ENCODE data around the gene ZBTB20. TPM values are rescaled to one million over a fixed set of nuclear protein-coding genes. Genes with fewer than 3 reads are reported as not detected.

ZBTB20 gene
- total and polyA plus RNA-seq, 10 donors, result 0.32 to 89.7 (median 71.8) TPM

DNA sequence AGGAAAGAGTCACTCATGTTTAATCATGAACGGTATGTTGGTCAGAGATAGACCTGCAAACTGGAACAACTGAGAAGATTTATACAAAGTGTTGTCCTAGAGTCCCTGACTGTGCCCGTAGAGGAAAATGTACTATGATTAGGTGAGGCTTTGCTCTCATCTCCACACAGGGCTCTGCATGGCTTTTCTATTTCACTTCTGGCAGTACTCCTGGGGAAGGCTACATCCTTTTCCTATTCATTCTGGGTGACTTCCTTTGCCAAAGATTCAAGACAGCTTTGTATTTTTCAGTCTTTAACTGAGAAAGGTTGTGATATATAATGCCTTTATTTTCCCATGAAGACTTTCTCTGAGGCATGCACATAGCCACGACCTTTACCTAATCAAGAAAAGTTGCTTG is 414.7 kb downstream of the ZBTB20 start:
- Histone ChIP-seq H3K27me3 (replicated peaks in 1 of 7) (no peaks in the 10 kb centered on the region), H3K4me3 (no peak overlapping the region), H3K9me3 (no peaks in the 10 kb centered on the region), H3K4me1 (peaks cover 0 to 15% (median 3%) of the 10 kb centered on the region in 6 donors), H3K36me3 (no peaks in the 10 kb centered on the region), H3K27ac (no peak overlapping the region)
- intact Hi-C loops (cut with DNase I; ENCODE audit: low total_unique reads), result no loop called here
- 42 to 55% (median 53%) methylated on average over 3 of the region's 3 CpGs for WGBS, 5 donors
- no peak for TF ChIP-seq POLR2AphosphoS5 (IDR thresholded peaks at IDR 0.05)
- TF ChIP-seq CTCF (IDR thresholded peaks at IDR 0.05 in 8 of 11, conservative IDR thresholded peaks at IDR 0.05 in 3 of 11), result no peak
- DNase-seq, result no peak

DNA sequence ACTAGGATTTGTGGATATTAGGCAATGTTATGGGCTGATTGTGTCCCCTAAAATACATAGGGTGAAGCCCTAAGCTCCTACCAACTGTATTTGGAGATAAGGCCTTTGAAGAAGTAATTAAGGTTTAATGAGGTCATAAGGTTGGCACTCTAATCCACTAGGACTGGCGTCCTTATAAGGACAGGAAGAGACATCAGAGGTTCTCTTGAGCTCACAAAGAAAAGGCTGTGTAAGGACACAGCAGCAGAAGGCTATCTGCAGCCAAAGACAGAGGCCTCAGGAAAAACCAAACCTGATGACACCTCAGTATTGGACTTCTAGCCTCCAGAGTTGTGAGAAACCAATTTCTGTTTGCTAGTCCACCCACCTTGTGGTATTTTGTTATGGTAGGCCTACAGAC is 416.7 kb downstream of the ZBTB20 start:
- TF ChIP-seq POLR2A (IDR thresholded peaks at IDR 0.05) (no peak), POLR2AphosphoS5 (IDR thresholded peaks at IDR 0.05) (no peak), CTCF (IDR thresholded peaks at IDR 0.05 in 8 of 11, conservative IDR thresholded peaks at IDR 0.05 in 3 of 11) (no peak)
- no peaks in the 10 kb centered on the region for H3K27me3 ChIP-seq (replicated peaks in 1 of 7)
- H3K27ac ChIP-seq, result no peak overlapping the region
- no peaks in the 10 kb centered on the region for H3K9me3 ChIP-seq
- H3K4me1 ChIP-seq, result peaks cover 0 to 20% (median 7%) of the 10 kb centered on the region in 6 donors
- DNase-seq, result no peak
- WGBS, 5 donors, result 40 to 76% (median 61%) methylated on average over 1 of the region's 1 CpG
- no peak overlapping the region for H3K4me3 ChIP-seq
- intact Hi-C loops (cut with DNase I; ENCODE audit: low total_unique reads), result no loop called here
- no peaks in the 10 kb centered on the region for H3K36me3 ChIP-seq

DNA sequence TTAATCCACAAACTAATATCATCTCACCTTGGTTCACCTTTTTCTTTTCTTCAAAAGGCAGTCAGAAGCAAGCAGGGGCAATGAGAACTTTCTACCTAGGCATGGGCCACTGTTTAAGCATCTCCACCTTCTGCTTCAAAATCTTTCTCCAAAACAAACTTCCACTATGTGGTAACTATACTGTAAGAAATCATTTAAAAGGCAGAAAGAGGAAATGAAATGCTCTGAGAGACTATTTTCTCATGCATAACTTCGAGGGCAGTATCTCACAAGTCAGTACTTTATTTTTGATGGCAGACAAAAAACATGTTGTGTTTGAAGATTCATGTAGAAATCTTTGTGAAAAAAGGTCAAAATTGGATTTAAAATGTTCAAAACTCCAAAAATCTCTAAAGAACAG is 419.7 kb downstream of the ZBTB20 start:
- DNase-seq, result no peak
- TF ChIP-seq POLR2AphosphoS5 (IDR thresholded peaks at IDR 0.05) (no peak), CTCF (IDR thresholded peaks at IDR 0.05 in 8 of 11, conservative IDR thresholded peaks at IDR 0.05 in 3 of 11) (no peak), POLR2A (IDR thresholded peaks at IDR 0.05) (no peak)
- Histone ChIP-seq H3K4me3 (no peak overlapping the region), H3K27me3 (replicated peaks in 1 of 7) (no peaks in the 10 kb centered on the region), H3K9me3 (no peaks in the 10 kb centered on the region), H3K27ac (no peak overlapping the region), H3K36me3 (no peaks in the 10 kb centered on the region), H3K4me1 (peaks cover 0 to 20% (median 7%) of the 10 kb centered on the region in 6 donors)
- WGBS, 5 donors, result 19 to 29% (median 27%) methylated on average over 1 of the region's 1 CpG
- intact Hi-C loops (cut with DNase I; ENCODE audit: low total_unique reads), result no loop called here

DNA sequence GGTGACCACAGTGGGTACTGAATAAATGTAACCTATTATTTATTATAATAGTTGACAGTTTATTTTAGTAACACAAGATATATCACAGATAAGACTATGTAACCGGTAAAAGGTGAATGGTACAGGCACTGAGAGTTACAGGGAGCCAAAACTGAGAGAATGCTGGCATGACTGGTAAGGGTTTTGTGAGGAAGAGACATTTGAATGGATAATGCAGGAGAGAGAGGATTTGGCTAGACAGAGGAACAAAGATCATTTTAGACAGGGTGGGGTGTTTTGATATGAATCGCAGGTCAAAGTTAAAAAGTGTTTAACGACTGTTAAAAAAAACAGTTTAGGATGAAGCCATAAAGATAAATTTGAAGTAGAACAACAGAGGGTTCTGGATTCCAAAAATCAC is 421.1 kb downstream of the ZBTB20 start:
- Histone ChIP-seq H3K4me1 (peaks cover 0 to 20% (median 7%) of the 10 kb centered on the region in 6 donors), H3K27ac (no peak overlapping the region), H3K9me3 (no peaks in the 10 kb centered on the region), H3K36me3 (no peaks in the 10 kb centered on the region), H3K4me3 (no peak overlapping the region), H3K27me3 (replicated peaks in 1 of 7) (no peaks in the 10 kb centered on the region)
- 94 to 99% (median 95%) methylated on average over 3 of the region's 3 CpGs for WGBS, 5 donors
- TF ChIP-seq CTCF (IDR thresholded peaks at IDR 0.05 in 8 of 11, conservative IDR thresholded peaks at IDR 0.05 in 3 of 11), result no peak
- no peak for TF ChIP-seq POLR2AphosphoS5 (IDR thresholded peaks at IDR 0.05)
- TF ChIP-seq POLR2A (IDR thresholded peaks at IDR 0.05), result no peak
- DNase-seq, result no peak
- intact Hi-C loops (cut with DNase I; ENCODE audit: low total_unique reads), result no loop called here

All from spleen (tissue), 11 donors.